ENCODE data around the gene AJAP1. TPM values are rescaled to one million over a fixed set of nuclear protein-coding genes. Genes with fewer than 3 reads are reported as not detected.
"Not testable (repeated sequence)": the region's sequence is repeated elsewhere in the genome, so short reads cannot be mapped to it uniquely, and the experiment has no call there.

The AJAP1 gene
- total RNA-seq, 2 donors from 2014 or later, result not detected

- H3K4me1 Mint-ChIP-seq (ENCODE audit: low read depth in 2 of 2), result no peaks in the 10 kb centered on the region
- DNase-seq (ENCODE audit: low spot score) (no peak), ATAC-seq (no peak)
- no peaks in the 10 kb centered on the region for H3K36me3 Mint-ChIP-seq
- H3K27me3 Mint-ChIP-seq, result peaks cover 30 to 36% of the 10 kb centered on the region in 2 donors
- no peaks in the 10 kb centered on the region for H3K9me3 Mint-ChIP-seq
- H3K4me3 Mint-ChIP-seq, result no peak overlapping the region
- H3K27ac Mint-ChIP-seq, result no peak overlapping the region
Observed at GRCh38 chr1:4657244-4657789, 2.9 kb downstream of the AJAP1 start.

DNA sequence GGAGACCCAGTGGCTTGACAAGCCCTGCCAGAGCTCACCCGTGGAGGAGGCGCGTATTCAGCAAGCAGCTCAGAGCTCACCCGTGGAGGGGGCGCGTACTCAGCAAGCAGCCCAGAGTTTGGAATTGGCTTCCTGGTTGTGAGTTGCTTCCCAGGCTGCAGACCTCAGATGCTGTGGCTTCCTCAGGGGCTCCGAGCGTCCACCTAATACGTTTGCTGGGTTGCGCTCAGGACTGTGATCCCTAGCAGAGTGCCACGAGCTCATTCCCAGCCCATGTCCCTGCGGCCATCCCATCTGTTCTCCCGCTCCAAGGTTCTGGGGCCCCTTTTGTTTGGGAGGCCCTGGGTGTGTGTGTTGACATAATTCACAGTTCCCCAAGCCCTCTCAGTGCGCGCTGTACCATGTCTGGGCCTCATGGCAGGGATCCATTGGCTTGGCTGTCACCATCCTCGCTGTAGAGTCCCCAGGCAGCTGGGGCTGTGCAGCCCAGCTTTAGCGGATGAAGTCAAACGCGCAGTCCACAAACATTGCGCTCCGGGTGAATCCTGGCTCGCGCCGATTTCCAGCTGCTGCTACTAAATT is 3.6 kb downstream of the AJAP1 start:
- Mint-ChIP-seq H3K27ac (no peak overlapping the region), H3K4me3 (no peak overlapping the region), H3K9me3 (no peaks in the 10 kb centered on the region), H3K4me1 (ENCODE audit: low read depth in 2 of 2) (no peaks in the 10 kb centered on the region), H3K36me3 (no peaks in the 10 kb centered on the region), H3K27me3 (peaks cover 30 to 37% of the 10 kb centered on the region in 2 donors)
- no peak for DNase-seq (ENCODE audit: low spot score)
- ATAC-seq, result no peak

GRCh38 chr1:4658643-4659628 is 4.5 kb downstream of the AJAP1 start:
- peaks cover 30 to 37% of the 10 kb centered on the region in 2 donors for H3K27me3 Mint-ChIP-seq
- ATAC-seq, result no peak
- DNase-seq (ENCODE audit: low spot score), result no peak
- no peak overlapping the region for H3K27ac Mint-ChIP-seq
- no peak overlapping the region for H3K4me3 Mint-ChIP-seq
- no peaks in the 10 kb centered on the region for H3K9me3 Mint-ChIP-seq
- no peaks in the 10 kb centered on the region for H3K4me1 Mint-ChIP-seq (ENCODE audit: low read depth in 2 of 2)
- H3K36me3 Mint-ChIP-seq, result no peaks in the 10 kb centered on the region

DNA sequence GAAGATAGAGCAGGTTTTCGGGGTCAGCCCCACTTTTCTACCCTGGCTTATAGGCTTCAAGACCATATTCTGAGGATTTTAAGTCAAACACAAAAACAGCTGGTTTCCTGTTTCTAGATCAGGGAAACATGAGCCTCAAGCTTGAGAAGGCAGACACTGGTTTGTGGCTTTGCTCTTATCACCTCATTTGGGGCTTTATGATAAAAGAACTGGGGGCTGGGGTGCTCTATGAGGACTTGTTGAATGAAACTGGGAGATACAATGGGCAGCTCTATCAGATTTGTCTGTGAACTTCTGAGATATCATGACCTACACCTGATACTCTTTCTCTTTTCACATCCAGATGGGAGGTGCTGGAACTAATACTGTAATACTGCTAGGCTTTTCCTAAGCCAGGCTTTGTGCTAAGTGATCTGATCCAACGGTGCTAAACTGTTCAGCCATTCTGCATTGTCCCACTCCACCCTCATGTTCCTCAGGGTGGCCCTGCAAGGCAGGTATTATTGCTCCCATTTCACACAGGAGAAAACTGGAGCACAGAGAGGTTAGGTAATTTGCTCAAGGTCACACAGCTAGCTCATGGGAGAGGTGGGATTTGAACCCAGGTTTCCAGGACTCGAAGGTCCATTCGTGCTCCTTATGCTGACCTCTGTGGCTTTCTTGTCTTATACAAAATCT is 6.6 kb downstream of the AJAP1 start:
- Mint-ChIP-seq H3K4me1 (ENCODE audit: low read depth in 2 of 2) (no peaks in the 10 kb centered on the region), H3K27ac (no peak overlapping the region), H3K4me3 (no peak overlapping the region), H3K36me3 (no peaks in the 10 kb centered on the region), H3K9me3 (no peaks in the 10 kb centered on the region), H3K27me3 (peaks cover 30 to 39% of the 10 kb centered on the region in 2 donors)
- DNase-seq (ENCODE audit: low spot score) (no peak), ATAC-seq (no peak)

DNA sequence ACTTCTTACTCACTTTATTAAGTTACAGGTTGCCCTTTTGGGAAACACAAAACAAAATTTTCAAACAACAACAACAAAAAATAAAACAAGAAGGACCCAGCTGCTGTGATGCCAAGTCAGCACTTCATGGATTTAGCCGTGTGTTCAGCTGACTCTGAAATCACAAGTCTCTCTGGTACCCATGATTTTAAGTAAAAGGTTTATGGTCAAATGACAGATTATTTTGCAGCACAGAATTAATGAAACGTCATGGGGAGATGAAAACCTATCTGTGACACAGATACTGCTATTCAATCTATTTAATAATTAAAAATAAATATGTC is 7.1 kb downstream of the AJAP1 start:
- DNase-seq (ENCODE audit: low spot score), result no peak
- Mint-ChIP-seq H3K27me3 (peaks cover 27 to 36% of the 10 kb centered on the region in 2 donors), H3K36me3 (no peaks in the 10 kb centered on the region), H3K4me3 (no peak overlapping the region), H3K4me1 (ENCODE audit: low read depth in 2 of 2) (no peaks in the 10 kb centered on the region), H3K27ac (no peak overlapping the region), H3K9me3 (no peaks in the 10 kb centered on the region)
- no peak for ATAC-seq

- H3K36me3 Mint-ChIP-seq, result no peaks in the 10 kb centered on the region
- H3K27ac Mint-ChIP-seq, result no peak overlapping the region
- no peak for DNase-seq (ENCODE audit: low spot score)
- H3K27me3 Mint-ChIP-seq, result peaks cover 21 to 30% of the 10 kb centered on the region in 2 donors
- no peaks in the 10 kb centered on the region for H3K4me1 Mint-ChIP-seq (ENCODE audit: low read depth in 2 of 2)
- H3K4me3 Mint-ChIP-seq, result no peak overlapping the region
- H3K9me3 Mint-ChIP-seq, result no peaks in the 10 kb centered on the region
- no peak for ATAC-seq
Observed at GRCh38 chr1:4662168-4662567, 7.8 kb downstream of the AJAP1 start.

- ATAC-seq (no peak), DNase-seq (ENCODE audit: low spot score) (no peak)
- Mint-ChIP-seq H3K9me3 (no peaks in the 10 kb centered on the region), H3K27me3 (peaks cover 15 to 27% of the 10 kb centered on the region in 2 donors), H3K27ac (no peak overlapping the region), H3K36me3 (no peaks in the 10 kb centered on the region), H3K4me3 (no peak overlapping the region), H3K4me1 (ENCODE audit: low read depth in 2 of 2) (no peaks in the 10 kb centered on the region)
Observed at GRCh38 chr1:4662723-4663122, 8.3 kb downstream of the AJAP1 start.

GRCh38 chr1:4664095-4664494 is 9.7 kb downstream of the AJAP1 start:
- H3K27me3 Mint-ChIP-seq, result peaks cover 12 to 25% of the 10 kb centered on the region in 2 donors
- ATAC-seq (no peak), DNase-seq (ENCODE audit: low spot score) (no peak)
- H3K4me3 Mint-ChIP-seq, result no peak overlapping the region
- H3K4me1 Mint-ChIP-seq (ENCODE audit: low read depth in 2 of 2), result no peaks in the 10 kb centered on the region
- no peaks in the 10 kb centered on the region for H3K9me3 Mint-ChIP-seq
- H3K27ac Mint-ChIP-seq, result no peak overlapping the region
- no peaks in the 10 kb centered on the region for H3K36me3 Mint-ChIP-seq

DNA sequence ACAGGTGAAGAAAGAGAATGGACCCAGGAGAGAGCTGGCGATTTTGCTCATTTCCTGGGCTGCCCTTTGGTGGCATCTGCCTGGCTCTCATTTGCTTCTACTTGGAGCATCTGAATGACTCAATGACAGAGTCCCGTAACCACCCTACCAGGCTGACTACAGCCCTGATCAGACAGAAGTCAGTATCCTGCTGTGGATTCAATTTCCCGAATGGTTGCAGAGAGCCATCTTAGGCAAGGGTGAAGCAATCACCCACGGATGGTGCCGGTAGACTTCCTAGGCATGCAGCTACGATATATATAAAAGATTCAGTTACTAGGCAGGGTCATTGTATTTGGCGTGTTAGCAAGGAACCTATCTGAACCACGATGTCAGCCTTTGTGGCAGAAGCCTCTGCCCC is 10.2 kb downstream of the AJAP1 start:
- H3K27me3 Mint-ChIP-seq, result peaks cover 12 to 21% of the 10 kb centered on the region in 2 donors

DNA sequence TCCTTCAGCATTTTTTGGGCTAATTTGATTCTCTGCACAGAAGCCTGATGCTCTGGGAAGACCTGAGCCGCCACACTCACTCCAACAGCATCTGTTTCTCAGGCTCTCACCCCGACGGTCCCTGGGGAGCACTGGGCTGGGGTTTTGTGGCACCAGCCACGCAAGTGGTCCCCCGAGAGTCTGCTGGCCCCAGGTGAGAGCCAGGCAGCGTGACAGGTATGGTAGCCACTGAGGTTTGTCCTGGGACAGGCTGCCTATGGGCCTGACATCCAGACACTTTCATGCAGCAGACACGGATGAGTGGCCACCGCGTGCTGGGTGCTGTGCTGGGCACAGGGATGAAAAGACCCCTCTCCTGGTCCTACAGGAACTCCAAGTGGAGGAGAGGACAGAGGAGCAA is 11.0 kb downstream of the AJAP1 start:
- Mint-ChIP-seq H3K9me3 (no peaks in the 10 kb centered on the region), H3K4me3 (no peak overlapping the region), H3K27me3 (peaks cover 7 to 12% of the 10 kb centered on the region in 2 donors), H3K27ac (no peak overlapping the region), H3K4me1 (ENCODE audit: low read depth in 2 of 2) (no peaks in the 10 kb centered on the region), H3K36me3 (no peaks in the 10 kb centered on the region)
- DNase-seq (ENCODE audit: low spot score) (no peak), ATAC-seq (no peak)

More for the DNA sequence above, 10.2 kb downstream of the AJAP1 start:
- DNase-seq (ENCODE audit: low spot score) (no peak), ATAC-seq (no peak)
- Mint-ChIP-seq H3K4me1 (ENCODE audit: low read depth in 2 of 2) (no peaks in the 10 kb centered on the region), H3K9me3 (no peaks in the 10 kb centered on the region), H3K4me3 (no peak overlapping the region), H3K36me3 (no peaks in the 10 kb centered on the region), H3K27ac (no peak overlapping the region)

GRCh38 chr1:4666683-4667082 is 12.3 kb downstream of the AJAP1 start:
- H3K4me1 Mint-ChIP-seq (ENCODE audit: low read depth in 2 of 2), result not testable (repeated sequence)

DNA sequence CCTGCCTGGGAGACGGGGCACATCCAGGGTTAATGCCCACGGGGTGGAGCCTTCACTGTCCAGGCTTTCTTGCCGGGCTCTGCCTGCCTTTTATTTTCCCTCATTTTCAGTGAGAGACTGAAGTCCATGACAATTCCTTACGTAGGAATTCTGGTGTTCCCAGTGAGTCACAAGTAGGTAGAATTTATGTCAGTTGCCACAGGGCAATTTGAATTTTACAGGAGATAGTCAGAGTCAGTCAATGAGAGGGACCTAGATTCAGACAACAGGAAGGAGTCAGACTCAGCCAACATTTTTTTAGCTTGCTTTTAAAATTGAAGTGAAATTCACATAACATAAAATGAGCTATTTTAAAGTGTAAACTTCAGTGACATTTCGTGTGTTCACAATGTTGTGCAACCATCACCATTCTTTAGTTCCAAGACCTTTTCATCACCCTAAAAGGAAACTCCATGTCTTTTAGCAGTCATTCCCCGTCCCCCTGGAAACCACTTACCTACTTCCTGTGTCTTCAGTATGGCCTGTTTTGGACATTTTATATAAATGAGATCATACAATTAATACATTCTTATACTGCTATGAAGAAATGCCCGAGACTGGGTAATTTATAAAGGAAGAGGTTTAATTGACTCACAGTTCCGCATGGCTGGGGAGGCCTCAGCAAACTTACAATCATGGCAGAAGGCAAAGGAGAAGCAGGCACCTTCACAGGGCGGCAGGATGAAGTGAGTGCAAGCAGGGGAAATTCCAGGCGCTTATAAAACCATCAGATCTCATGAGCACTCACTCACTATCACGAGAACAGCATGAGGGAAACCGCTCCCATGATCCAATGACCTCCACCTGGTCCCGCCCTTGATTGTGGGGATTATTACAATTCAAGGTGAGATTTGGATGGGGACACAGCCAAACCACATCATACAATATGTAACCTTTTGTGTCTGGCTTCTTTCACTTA is 14.6 kb downstream of the AJAP1 start:
- Mint-ChIP-seq H3K4me3 (no peak overlapping the region), H3K27me3 (peaks cover 0 to 2% of the 10 kb centered on the region in 2 donors), H3K4me1 (ENCODE audit: low read depth in 2 of 2) (no peaks in the 10 kb centered on the region), H3K27ac (no peak overlapping the region), H3K9me3 (no peaks in the 10 kb centered on the region), H3K36me3 (no peaks in the 10 kb centered on the region)
- ATAC-seq (no peak), DNase-seq (ENCODE audit: low spot score) (no peak)

More at GRCh38 chr1:4666683-4667082, 12.3 kb downstream of the AJAP1 start:
- H3K9me3 Mint-ChIP-seq; H3K4me3 Mint-ChIP-seq; H3K27me3 Mint-ChIP-seq; DNase-seq (ENCODE audit: low spot score); H3K27ac Mint-ChIP-seq; ATAC-seq; H3K36me3 Mint-ChIP-seq: not testable (repeated sequence)

GRCh38 chr1:4670265-4670664 is 15.9 kb downstream of the AJAP1 start:
- Mint-ChIP-seq H3K4me1 (ENCODE audit: low read depth in 2 of 2) (no peaks in the 10 kb centered on the region), H3K27me3 (peaks cover 0 to 2% of the 10 kb centered on the region in 2 donors), H3K4me3 (no peak overlapping the region), H3K9me3 (no peaks in the 10 kb centered on the region), H3K36me3 (no peaks in the 10 kb centered on the region), H3K27ac (no peak overlapping the region)
- no peak for DNase-seq (ENCODE audit: low spot score)
- no peak for ATAC-seq

Data from natural killer cell treated with Interleukin-12 subunit alpha and Interleukin-12 subunit beta and Interleukin-15 and Interleukin-18, amount 100 ng/mL, for 72 hours (primary cell).